CD14-positive monocyte (primary cell): Measurements from ENCODE around the gene HLA-DQB1. TPM values are rescaled to one million over a fixed set of nuclear protein-coding genes. Genes with fewer than 3 reads are reported as not detected.

Source experiments
- DNase-seq, 3 donors: peaks; one replicate each; pipeline ENCODE4 v3.0.0-alpha.2; 2011 to 2022
- H2AFZ ChIP-seq: 2 replicates; pipeline ENCODE4 v1.6.0; 2012; ENCODE audit warnings: mild to moderate bottlenecking, low read depth, low read length, inconsistent platforms; ENCODE audit not compliant: insufficient read depth, poor library complexity, severe bottlenecking
- H3K27ac ChIP-seq, 2 donors: 1 replicate in 1 of 2; 2 replicates in 1 of 2; pipeline ENCODE4 v1.5.1; 2012 to 2013; ENCODE audit warnings: low read length in 2 of 2, control low read depth in 1 of 2, inconsistent platforms in 1 of 2, low read depth in 1 of 2, mild to moderate bottlenecking in 1 of 2
- H3K27me3 ChIP-seq, 2 donors: one replicate each; pipeline versions ENCODE4 v1.6.0 to v1.6.1; 2011 to 2013; ENCODE audit warnings: low read length in 2 of 2; ENCODE audit not compliant: control insufficient read depth in 2 of 2, insufficient read depth in 2 of 2
- H3K36me3 ChIP-seq, 2 donors: replicated peaks in 1 of 2; 1 replicate in 1 of 2; 2 replicates in 1 of 2; pipeline versions ENCODE4 v1.5.1 to v1.6.1; 2012 to 2013; ENCODE audit warnings: low read length in 2 of 2, control low read depth in 1 of 2, inconsistent platforms in 1 of 2, mild to moderate bottlenecking in 1 of 2; ENCODE audit not compliant: insufficient read depth in 2 of 2, control insufficient read depth in 1 of 2
- H3K4me1 ChIP-seq, 2 donors: 1 replicate in 1 of 2; 2 replicates in 1 of 2; pipeline versions ENCODE4 v1.5.1 to v1.6.1; 2012 to 2013; ENCODE audit warnings: low read length in 2 of 2, control low read depth in 1 of 2, inconsistent platforms in 1 of 2, mild to moderate bottlenecking in 1 of 2, moderate library complexity in 1 of 2; ENCODE audit not compliant: insufficient read depth in 2 of 2, control insufficient read depth in 1 of 2
- H3K4me2 ChIP-seq: replicated peaks from 2 replicates; pipeline ENCODE3; 2012; ENCODE audit warnings: low read length, moderate library complexity, mild to moderate bottlenecking; ENCODE audit not compliant: poor library complexity, severe bottlenecking; ENCODE audit errors: extremely low read depth
- H3K4me3 ChIP-seq, 3 experiments: fragments of 200-600 bp in 1 of 3; sonication (generic) in 1 of 3; replicated peaks in 1 of 3; 1 replicate in 2 of 3; 2 replicates in 1 of 3; pipeline ENCODE4 v1.5.1; 2011 to 2013; ENCODE audit warnings: low read length in 3 of 3, mild to moderate bottlenecking in 3 of 3, control low read depth in 2 of 3, low read depth in 2 of 3, inconsistent platforms in 1 of 3, moderate library complexity in 1 of 3
- H3K79me2 ChIP-seq: 2 replicates; pipeline ENCODE4 v1.6.0; 2012; ENCODE audit warnings: mild to moderate bottlenecking, control low read depth, inconsistent platforms, low read length, moderate library complexity; ENCODE audit not compliant: insufficient read depth
- H3K9ac ChIP-seq: 2 replicates; pipeline ENCODE4 v1.6.0; 2017; ENCODE audit warnings: low read length, mild to moderate bottlenecking; ENCODE audit not compliant: insufficient read depth, poor library complexity, severe bottlenecking
- H3K9me3 ChIP-seq, 2 donors: replicated peaks in 1 of 2; 1 replicate in 1 of 2; 2 replicates in 1 of 2; pipeline versions ENCODE4 v1.5.1 to v1.6.1; 2012 to 2013; ENCODE audit warnings: low read length in 2 of 2, control low read depth in 1 of 2; ENCODE audit not compliant: control insufficient read depth in 1 of 2, insufficient read depth in 1 of 2
- H4K20me1 ChIP-seq: 2 replicates; pipeline ENCODE4 v1.6.0; 2012; ENCODE audit warnings: mild to moderate bottlenecking, low read length, control low read depth, moderate library complexity; ENCODE audit not compliant: insufficient read depth
- H3K27ac Mint-ChIP-seq, 7 donors: one replicate each; pipeline ENCODE4 v1.8.0; 2020; ENCODE audit warnings: mild to moderate bottlenecking in 7 of 7, mixed read lengths in 7 of 7, moderate library complexity in 6 of 7, inconsistent platforms in 2 of 7
- H3K27me3 Mint-ChIP-seq, 3 donors: one replicate each; pipeline ENCODE4 v1.8.0; 2021 to 2022; ENCODE audit warnings: low read depth in 3 of 3, mild to moderate bottlenecking in 3 of 3, mixed read lengths in 3 of 3, moderate library complexity in 3 of 3, inconsistent platforms in 1 of 3
- H3K36me3 Mint-ChIP-seq, 2 donors: one replicate each; pipeline ENCODE4 v1.8.0; 2020; ENCODE audit warnings: mixed read lengths in 2 of 2, inconsistent platforms in 1 of 2, mild to moderate bottlenecking in 1 of 2
- H3K4me1 Mint-ChIP-seq: one replicate; pipeline ENCODE4 v1.8.0; 2020; ENCODE audit warnings: mild to moderate bottlenecking, mixed read lengths
- H3K4me3 Mint-ChIP-seq, 2 donors: one replicate each; pipeline ENCODE4 v1.8.0; 2020; ENCODE audit warnings: mild to moderate bottlenecking in 2 of 2, mixed read lengths in 2 of 2, moderate library complexity in 1 of 2
- H3K9me3 Mint-ChIP-seq, 7 donors: one replicate each; pipeline ENCODE4 v1.8.0; 2020 to 2022; ENCODE audit warnings: mixed read lengths in 7 of 7, mild to moderate bottlenecking in 6 of 7, moderate library complexity in 6 of 7, inconsistent platforms in 2 of 7
- CTCF ChIP-seq: fragments of 200-600 bp; IDR thresholded peaks from one replicate; pipeline ENCODE4 v1.8.0; 2022; ENCODE audit warnings: antibody characterized with exemption, mild to moderate bottlenecking
- WGBS: methylation state at CpG from one replicate; pipeline ENCODE4 v1.1.5; 2013; ENCODE audit warnings: missing lambda C conversion rate; ENCODE audit not compliant: insufficient coverage; 5-methylcytosine and 5-hydroxymethylcytosine counted together
- intact Hi-C, 2 donors: fragments of 100-400 bp; cut with micrococcal nuclease; formaldehyde crosslinking; loops; one replicate each; pipeline versions ENCODE4 v1.15.0 to v1.15.1; 2023
- polyA plus RNA-seq, 3 donors: library from polyadenylated mRNA; depleted of rRNA in 1 of 3; unstranded in 2 of 3; stranded (reverse) in 1 of 3; fragments of 300-500 nt in 2 of 3; fragments of >200 nt in 1 of 3; fragmentation: Illumina TruSeq in 2 of 3; gene quantifications; 1 replicate in 2 of 3; 2 replicates in 1 of 3; pipeline ENCODE4 v1.2.3, GENCODE V29; 2012 to 2021

Gene HLA-DQB1
- polyA plus RNA-seq, 3 donors: 66.7 to 638 (median 246) TPM

- Histone ChIP-seq H3K9me3 (no peaks in the 10 kb centered on the region), H3K9ac (no peak overlapping the region), H4K20me1 (no peaks in the 10 kb centered on the region), H3K4me1 (no peaks in the 10 kb centered on the region), H3K36me3 (no peaks in the 10 kb centered on the region), H3K27me3 (no peaks in the 10 kb centered on the region), H3K4me2 (no peak overlapping the region), H3K79me2 (no peaks in the 10 kb centered on the region), H2AFZ (no peak overlapping the region), H3K27ac (no peak overlapping the region), H3K4me3 (no peak overlapping the region)
- peak overlapping the region in 1 of 7 donors; percentile 80 for H3K27ac Mint-ChIP-seq
- no peak overlapping the region for H3K4me3 Mint-ChIP-seq
- peaks cover 14% of the 10 kb centered on the region for H3K4me1 Mint-ChIP-seq
- intact Hi-C loops: no loop called here
- H3K27me3 Mint-ChIP-seq: peaks cover 0 to 3% (median 2%) of the 10 kb centered on the region in 3 donors
- peaks cover 0 to 3% (median 0%) of the 10 kb centered on the region in 7 donors for H3K9me3 Mint-ChIP-seq
- DNase-seq: no peak
- TF ChIP-seq CTCF: no peak
- WGBS: 67% methylated on average over 3 of the region's 6 CpGs
- H3K36me3 Mint-ChIP-seq: peaks cover 34 to 38% of the 10 kb centered on the region in 2 donors
Measured at GRCh38 chr6:32645047-32645703, 21.3 kb downstream of the HLA-DQB1 start.

- Mint-ChIP-seq H3K4me1 (peaks cover 25% of the 10 kb centered on the region), H3K36me3 (peaks cover 40 to 46% of the 10 kb centered on the region in 2 donors), H3K4me3 (no peak overlapping the region), H3K27me3 (peaks cover 0 to 6% (median 2%) of the 10 kb centered on the region in 3 donors), H3K9me3 (peaks cover 0 to 2% (median 0%) of the 10 kb centered on the region in 7 donors), H3K27ac (no peak overlapping the region)
- Histone ChIP-seq H3K27me3 (no peaks in the 10 kb centered on the region), H3K27ac (no peak overlapping the region), H2AFZ (no peak overlapping the region), H4K20me1 (no peaks in the 10 kb centered on the region), H3K9me3 (no peaks in the 10 kb centered on the region), H3K4me1 (no peaks in the 10 kb centered on the region), H3K4me2 (no peak overlapping the region), H3K9ac (no peak overlapping the region), H3K36me3 (no peaks in the 10 kb centered on the region), H3K79me2 (no peaks in the 10 kb centered on the region), H3K4me3 (no peak overlapping the region)
- intact Hi-C loops: loop anchor here in 1 of 2 donors (5.0 kb wide), 1 partner anchor 98 kb away; the partner anchor contains the start of gene HLA-DQA2
- WGBS: no CpG with 5 or more reads among the region's 4 CpGs
- DNase-seq: no peak
- TF ChIP-seq CTCF: no peak
Measured at GRCh38 chr6:32643904-32644303, 22.6 kb downstream of the HLA-DQB1 start.
